GM21515 (cell line): ENCODE measurements around the gene ADNP.
"Not testable (repeated sequence)": the region's sequence is repeated elsewhere in the genome, so short reads cannot be mapped to it uniquely, and the experiment has no call there.

Experiments
- ATAC-seq: cut with Tn5 transposase; IDR thresholded peaks from one replicate; pipeline ENCODE4 v1.9.1; 2021; ENCODE audit not compliant: unreplicated experiment

Gene ADNP

GRCh38 chr20:50931306-50932015 lies at the start of gene ADNP:
Gene ADNP, minus strand, starts transcription at chr20:50931437. Its CDS starts 27,441 bp downstream, at chr20:50903996.
- ATAC-seq = peak; percentile 67

- ATAC-seq = no peak
These were observed 48.9 kb upstream of the ADNP start for GRCh38 chr20:50980071-50980681.

GRCh38 chr20:50978533-50978932 lies 47.3 kb upstream of the ADNP start:
- not testable (repeated sequence) for ATAC-seq

GRCh38 chr20:50977066-50978021 lies 46.1 kb upstream of the ADNP start:
- no peak for ATAC-seq

GRCh38 chr20:50975701-50976330 lies 44.6 kb upstream of the ADNP start:
- no peak for ATAC-seq

- ATAC-seq = no peak
These were observed 38.7 kb upstream of the ADNP start for GRCh38 chr20:50969912-50970311.

GRCh38 chr20:50969435-50969834 lies 38.2 kb upstream of the ADNP start:
- no peak for ATAC-seq

GRCh38 chr20:50968289-50968688 lies 37.1 kb upstream of the ADNP start:
- no peak for ATAC-seq

GRCh38 chr20:50967586-50967985 lies 36.3 kb upstream of the ADNP start:
- no peak for ATAC-seq

- no peak for ATAC-seq
These were observed 28.4 kb upstream of the ADNP start for GRCh38 chr20:50959543-50960126.

GRCh38 chr20:50958615-50959542 lies 27.6 kb upstream of the ADNP start, which contains the start of gene MOCS3:
Gene MOCS3, plus strand, starts transcription at chr20:50958818. Its CDS starts 25 bp downstream, at chr20:50958843.
- ATAC-seq = peak; percentile 68

- peak; percentile 80 for ATAC-seq
These were observed 26.8 kb upstream of the ADNP start, which contains the start of gene DPM1 for GRCh38 chr20:50957798-50958614. Gene DPM1, minus strand, starts transcription at chr20:50958532. Its CDS starts 9 bp downstream, at chr20:50958523.

GRCh38 chr20:50957276-50957675 lies 26.0 kb upstream of the ADNP start:
- no peak for ATAC-seq

GRCh38 chr20:50953821-50954220 lies 22.6 kb upstream of the ADNP start:
- no peak for ATAC-seq

GRCh38 chr20:50953196-50953595 lies 22.0 kb upstream of the ADNP start:
- no peak for ATAC-seq

GRCh38 chr20:50948132-50948785 lies 17.0 kb upstream of the ADNP start:
- ATAC-seq = no peak

GRCh38 chr20:50943069-50943468 lies 11.8 kb upstream of the ADNP start:
- ATAC-seq = no peak

GRCh38 chr20:50933589-50933988 lies 2.4 kb upstream of the ADNP start:
- ATAC-seq = no peak
